ENCODE results near the gene DNAH17.

Gene DNAH17

DNA sequence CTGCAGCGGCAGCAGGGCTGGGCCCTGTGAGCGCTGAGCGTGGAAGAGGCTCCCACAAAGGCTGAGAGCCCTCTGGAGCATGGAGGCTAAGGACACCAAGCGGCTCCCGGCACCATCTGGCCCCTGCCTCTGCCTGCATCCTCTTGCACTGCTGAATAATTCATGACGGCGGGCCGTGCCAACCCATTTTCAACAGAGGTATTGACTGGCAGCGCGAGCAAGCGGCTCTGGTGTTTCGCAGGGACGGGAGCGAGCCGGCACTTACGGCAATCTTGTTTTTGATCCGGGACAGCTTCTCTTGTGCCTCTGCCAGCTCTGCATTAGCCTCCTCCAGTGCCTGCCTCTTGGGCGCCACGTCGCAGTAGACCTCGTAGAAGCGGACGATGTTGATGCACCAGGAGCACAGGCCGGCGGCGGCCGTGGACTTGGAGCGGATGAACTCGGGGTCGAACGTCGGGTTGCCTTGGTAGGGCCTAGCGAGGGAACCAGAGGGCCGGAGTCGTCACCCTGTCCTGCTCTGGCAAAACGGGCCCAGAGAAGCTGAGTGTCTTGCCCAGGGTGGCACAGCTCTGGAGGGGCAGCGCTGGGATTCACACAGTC, 118.4 kb downstream of the DNAH17 start:
- no peak for ATAC-seq
- TF ChIP-seq BACH2 (CRISPR knock-in tag; IDR thresholded peaks at IDR 0.05; ENCODE audit: borderline replicate concordance) (no peak), ZFP3 (CRISPR knock-in tag; IDR thresholded peaks at IDR 0.05) (no peak), TOX (CRISPR knock-in tag; IDR thresholded peaks at IDR 0.05; ENCODE audit: borderline replicate concordance) (no peak), ISL1 (CRISPR knock-in tag; IDR thresholded peaks at IDR 0.05) (no peak)
- TF ChIP-seq, protein P1, sequence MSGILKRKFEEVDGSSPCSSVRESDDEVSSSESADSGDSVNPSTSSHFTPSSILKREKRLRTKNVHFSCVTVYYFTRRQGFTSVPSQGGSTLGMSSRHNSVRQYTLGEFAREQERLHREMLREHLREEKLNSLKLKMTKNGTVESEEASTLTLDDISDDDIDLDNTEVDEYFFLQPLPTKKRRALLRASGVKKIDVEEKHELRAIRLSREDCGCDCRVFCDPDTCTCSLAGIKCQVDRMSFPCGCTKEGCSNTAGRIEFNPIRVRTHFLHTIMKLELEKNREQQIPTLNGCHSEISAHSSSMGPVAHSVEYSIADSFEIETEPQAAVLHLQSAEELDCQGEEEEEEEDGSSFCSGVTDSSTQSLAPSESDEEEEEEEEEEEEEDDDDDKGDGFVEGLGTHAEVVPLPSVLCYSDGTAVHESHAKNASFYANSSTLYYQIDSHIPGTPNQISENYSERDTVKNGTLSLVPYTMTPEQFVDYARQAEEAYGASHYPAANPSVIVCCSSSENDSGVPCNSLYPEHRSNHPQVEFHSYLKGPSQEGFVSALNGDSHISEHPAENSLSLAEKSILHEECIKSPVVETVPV (CRISPR knock-in tag; IDR thresholded peaks at IDR 0.05): no peak
- TF ChIP-seq, protein P2, sequence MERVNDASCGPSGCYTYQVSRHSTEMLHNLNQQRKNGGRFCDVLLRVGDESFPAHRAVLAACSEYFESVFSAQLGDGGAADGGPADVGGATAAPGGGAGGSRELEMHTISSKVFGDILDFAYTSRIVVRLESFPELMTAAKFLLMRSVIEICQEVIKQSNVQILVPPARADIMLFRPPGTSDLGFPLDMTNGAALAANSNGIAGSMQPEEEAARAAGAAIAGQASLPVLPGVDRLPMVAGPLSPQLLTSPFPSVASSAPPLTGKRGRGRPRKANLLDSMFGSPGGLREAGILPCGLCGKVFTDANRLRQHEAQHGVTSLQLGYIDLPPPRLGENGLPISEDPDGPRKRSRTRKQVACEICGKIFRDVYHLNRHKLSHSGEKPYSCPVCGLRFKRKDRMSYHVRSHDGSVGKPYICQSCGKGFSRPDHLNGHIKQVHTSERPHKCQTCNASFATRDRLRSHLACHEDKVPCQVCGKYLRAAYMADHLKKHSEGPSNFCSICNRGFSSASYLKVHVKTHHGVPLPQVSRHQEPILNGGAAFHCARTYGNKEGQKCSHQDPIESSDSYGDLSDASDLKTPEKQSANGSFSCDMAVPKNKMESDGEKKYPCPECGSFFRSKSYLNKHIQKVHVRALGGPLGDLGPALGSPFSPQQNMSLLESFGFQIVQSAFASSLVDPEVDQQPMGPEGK (CRISPR knock-in tag; IDR thresholded peaks at IDR 0.05; ENCODE audit: borderline replicate concordance): no peak
- TF ChIP-seq, protein P3, sequence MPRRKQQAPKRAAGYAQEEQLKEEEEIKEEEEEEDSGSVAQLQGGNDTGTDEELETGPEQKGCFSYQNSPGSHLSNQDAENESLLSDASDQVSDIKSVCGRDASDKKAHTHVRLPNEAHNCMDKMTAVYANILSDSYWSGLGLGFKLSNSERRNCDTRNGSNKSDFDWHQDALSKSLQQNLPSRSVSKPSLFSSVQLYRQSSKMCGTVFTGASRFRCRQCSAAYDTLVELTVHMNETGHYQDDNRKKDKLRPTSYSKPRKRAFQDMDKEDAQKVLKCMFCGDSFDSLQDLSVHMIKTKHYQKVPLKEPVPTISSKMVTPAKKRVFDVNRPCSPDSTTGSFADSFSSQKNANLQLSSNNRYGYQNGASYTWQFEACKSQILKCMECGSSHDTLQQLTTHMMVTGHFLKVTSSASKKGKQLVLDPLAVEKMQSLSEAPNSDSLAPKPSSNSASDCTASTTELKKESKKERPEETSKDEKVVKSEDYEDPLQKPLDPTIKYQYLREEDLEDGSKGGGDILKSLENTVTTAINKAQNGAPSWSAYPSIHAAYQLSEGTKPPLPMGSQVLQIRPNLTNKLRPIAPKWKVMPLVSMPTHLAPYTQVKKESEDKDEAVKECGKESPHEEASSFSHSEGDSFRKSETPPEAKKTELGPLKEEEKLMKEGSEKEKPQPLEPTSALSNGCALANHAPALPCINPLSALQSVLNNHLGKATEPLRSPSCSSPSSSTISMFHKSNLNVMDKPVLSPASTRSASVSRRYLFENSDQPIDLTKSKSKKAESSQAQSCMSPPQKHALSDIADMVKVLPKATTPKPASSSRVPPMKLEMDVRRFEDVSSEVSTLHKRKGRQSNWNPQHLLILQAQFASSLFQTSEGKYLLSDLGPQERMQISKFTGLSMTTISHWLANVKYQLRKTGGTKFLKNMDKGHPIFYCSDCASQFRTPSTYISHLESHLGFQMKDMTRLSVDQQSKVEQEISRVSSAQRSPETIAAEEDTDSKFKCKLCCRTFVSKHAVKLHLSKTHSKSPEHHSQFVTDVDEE (CRISPR knock-in tag; IDR thresholded peaks at IDR 0.05): no peak

DNA sequence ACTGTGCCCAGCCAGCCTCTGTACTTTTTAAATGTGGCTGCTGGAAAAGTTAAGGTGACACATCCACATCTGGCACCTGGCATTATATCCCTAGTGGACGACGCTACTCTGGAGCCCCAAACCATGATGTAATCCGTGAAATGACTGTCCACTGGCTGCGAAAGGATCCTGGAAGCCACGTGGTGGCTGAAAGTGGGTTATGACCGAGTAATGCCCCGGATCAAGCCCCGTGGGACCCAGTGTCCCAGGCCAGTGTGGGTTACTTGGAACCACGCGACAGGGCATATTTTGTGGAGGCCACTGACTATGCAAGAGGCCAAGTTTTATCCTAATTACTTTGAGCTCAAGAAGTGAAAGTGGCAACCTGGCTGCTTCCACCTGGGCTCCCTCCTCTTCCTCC, 119.1 kb downstream of the DNAH17 start:
- ATAC-seq: no peak
- TF ChIP-seq PPARA (CRISPR knock-in tag; IDR thresholded peaks at IDR 0.05; ENCODE audit: borderline replicate concordance) (no peak), ARNTL (CRISPR knock-in tag; IDR thresholded peaks at IDR 0.05; ENCODE audit: borderline replicate concordance, low read depth) (no peak), ZC3H10 (CRISPR knock-in tag; IDR thresholded peaks at IDR 0.05) (no peak), SNAI2 (CRISPR knock-in tag; IDR thresholded peaks at IDR 0.05) (no peak), ZNF565 (CRISPR knock-in tag; conservative IDR thresholded peaks at IDR 0.05; ENCODE audit: low read depth) (no peak), ZFP30 (CRISPR knock-in tag; IDR thresholded peaks at IDR 0.05) (no peak), RARB (CRISPR knock-in tag; IDR thresholded peaks at IDR 0.05) (no peak), GLIS3 (CRISPR knock-in tag; IDR thresholded peaks at IDR 0.05) (no peak)
- TF ChIP-seq, protein P2 (CRISPR knock-in tag; IDR thresholded peaks at IDR 0.05; ENCODE audit: borderline replicate concordance): no peak

DNA sequence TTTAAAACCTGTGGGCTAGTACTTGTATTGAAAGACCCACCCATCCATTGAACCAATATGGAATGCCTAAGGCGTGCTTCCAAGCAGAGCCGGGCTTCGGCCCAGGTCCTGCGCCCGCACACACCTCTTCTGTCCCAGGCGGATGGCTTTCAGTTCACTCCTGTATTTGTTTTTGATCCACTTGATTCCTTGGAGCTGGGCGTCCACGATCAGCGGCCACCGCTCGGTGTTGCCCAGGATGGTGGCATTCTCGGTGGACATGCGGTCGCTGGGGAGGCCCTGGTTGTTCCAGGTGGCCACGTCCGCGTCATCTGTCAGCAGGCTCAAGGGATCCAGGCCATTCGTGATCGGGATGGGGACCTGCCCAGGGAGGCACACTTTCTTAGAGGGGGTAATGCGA, 122.8 kb downstream of the DNAH17 start:
- TF ChIP-seq ZFP30 (CRISPR knock-in tag; IDR thresholded peaks at IDR 0.05): no peak
- TF ChIP-seq, protein P4, sequence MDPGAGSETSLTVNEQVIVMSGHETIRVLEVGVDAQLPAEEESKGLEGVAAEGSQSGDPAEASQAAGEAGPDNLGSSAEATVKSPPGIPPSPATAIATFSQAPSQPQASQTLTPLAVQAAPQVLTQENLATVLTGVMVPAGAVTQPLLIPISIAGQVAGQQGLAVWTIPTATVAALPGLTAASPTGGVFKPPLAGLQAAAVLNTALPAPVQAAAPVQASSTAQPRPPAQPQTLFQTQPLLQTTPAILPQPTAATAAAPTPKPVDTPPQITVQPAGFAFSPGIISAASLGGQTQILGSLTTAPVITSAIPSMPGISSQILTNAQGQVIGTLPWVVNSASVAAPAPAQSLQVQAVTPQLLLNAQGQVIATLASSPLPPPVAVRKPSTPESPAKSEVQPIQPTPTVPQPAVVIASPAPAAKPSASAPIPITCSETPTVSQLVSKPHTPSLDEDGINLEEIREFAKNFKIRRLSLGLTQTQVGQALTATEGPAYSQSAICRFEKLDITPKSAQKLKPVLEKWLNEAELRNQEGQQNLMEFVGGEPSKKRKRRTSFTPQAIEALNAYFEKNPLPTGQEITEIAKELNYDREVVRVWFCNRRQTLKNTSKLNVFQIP (CRISPR knock-in tag; IDR thresholded peaks at IDR 0.05; ENCODE audit: borderline replicate concordance, low read depth): no peak
- no peak for TF ChIP-seq TCF4 (CRISPR knock-in tag; IDR thresholded peaks at IDR 0.05; ENCODE audit: borderline replicate concordance)
- TF ChIP-seq BACH2 (CRISPR knock-in tag; IDR thresholded peaks at IDR 0.05; ENCODE audit: borderline replicate concordance): no peak
- ATAC-seq: no peak

DNA sequence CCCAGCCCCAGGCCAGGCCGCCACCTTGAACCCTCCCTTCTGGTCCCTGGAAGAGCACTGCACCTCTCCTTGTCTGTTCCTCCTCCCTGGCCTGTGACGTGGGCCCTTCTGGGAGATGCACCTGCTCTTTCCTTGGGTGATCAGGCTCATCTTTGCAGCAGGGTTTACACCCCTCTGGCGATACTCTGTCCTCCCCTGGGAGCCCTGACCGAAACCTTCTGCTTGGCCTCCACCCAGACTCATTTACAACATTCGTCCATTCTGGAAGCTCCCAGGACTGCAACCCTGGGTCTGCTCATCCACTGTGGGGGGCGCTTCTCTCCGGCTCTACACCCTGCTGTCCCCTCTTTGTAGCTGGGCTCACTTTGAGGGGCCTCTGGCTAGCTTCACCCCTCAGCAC, 125.4 kb downstream of the DNAH17 start:
- no peak for ATAC-seq
- TF ChIP-seq SNAI2 (CRISPR knock-in tag; IDR thresholded peaks at IDR 0.05) (no peak), ARNTL (CRISPR knock-in tag; IDR thresholded peaks at IDR 0.05; ENCODE audit: borderline replicate concordance, low read depth) (no peak), CSDC2 (CRISPR knock-in tag; IDR thresholded peaks at IDR 0.05) (no peak), ZFP30 (CRISPR knock-in tag; IDR thresholded peaks at IDR 0.05) (no peak), TOX (CRISPR knock-in tag; IDR thresholded peaks at IDR 0.05; ENCODE audit: borderline replicate concordance) (no peak), RARB (CRISPR knock-in tag; IDR thresholded peaks at IDR 0.05) (no peak), BACH2 (CRISPR knock-in tag; IDR thresholded peaks at IDR 0.05; ENCODE audit: borderline replicate concordance) (no peak), ZNF565 (CRISPR knock-in tag; conservative IDR thresholded peaks at IDR 0.05; ENCODE audit: low read depth) (no peak), ZNF8 (CRISPR knock-in tag; IDR thresholded peaks at IDR 0.05) (no peak), ZFP3 (CRISPR knock-in tag; IDR thresholded peaks at IDR 0.05) (no peak)
- TF ChIP-seq, protein P5, sequence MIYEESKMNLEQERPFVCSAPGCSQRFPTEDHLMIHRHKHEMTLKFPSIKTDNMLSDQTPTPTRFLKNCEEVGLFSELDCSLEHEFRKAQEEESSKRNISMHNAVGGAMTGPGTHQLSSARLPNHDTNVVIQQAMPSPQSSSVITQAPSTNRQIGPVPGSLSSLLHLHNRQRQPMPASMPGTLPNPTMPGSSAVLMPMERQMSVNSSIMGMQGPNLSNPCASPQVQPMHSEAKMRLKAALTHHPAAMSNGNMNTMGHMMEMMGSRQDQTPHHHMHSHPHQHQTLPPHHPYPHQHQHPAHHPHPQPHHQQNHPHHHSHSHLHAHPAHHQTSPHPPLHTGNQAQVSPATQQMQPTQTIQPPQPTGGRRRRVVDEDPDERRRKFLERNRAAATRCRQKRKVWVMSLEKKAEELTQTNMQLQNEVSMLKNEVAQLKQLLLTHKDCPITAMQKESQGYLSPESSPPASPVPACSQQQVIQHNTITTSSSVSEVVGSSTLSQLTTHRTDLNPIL (CRISPR knock-in tag; IDR thresholded peaks at IDR 0.05; ENCODE audit: low read depth): no peak
- TF ChIP-seq, protein P1 (CRISPR knock-in tag; IDR thresholded peaks at IDR 0.05): no peak

All from SK-N-SH treated with all-trans-retinoic acid at 6 μM for 48 hours (cell line).